ENCODE measurements around the gene TRPM2. TPM values are rescaled to one million over a fixed set of nuclear protein-coding genes. Genes with fewer than 3 reads are reported as not detected.

The TRPM2 gene
- total and polyA plus RNA-seq, 2 donors (not counting 1 experiment from before 2014, with no cell fraction given): not detected

GRCh38 chr21:44458971-44459711 is 105.7 kb downstream of the TRPM2 start:
- H3K27me3 ChIP-seq (ENCODE audit: control insufficient read depth, insufficient read depth, low read length): no peaks in the 10 kb centered on the region
- H3K4me1 ChIP-seq (ENCODE audit: control insufficient read depth, extremely low read depth, insufficient read depth, low read length): no peaks in the 10 kb centered on the region
- H3K36me3 ChIP-seq (ENCODE audit: control insufficient read depth, insufficient read depth, low read length): no peaks in the 10 kb centered on the region
- H3K4me3 ChIP-seq (replicated peaks in 1 of 4; ENCODE audit: control extremely low read depth in 1 of 4, insufficient read depth in 1 of 4, low read depth in 3 of 4, low read length in 4 of 4): no peak overlapping the region
- no peak overlapping the region for H3K9ac ChIP-seq (ENCODE audit: insufficient read depth, low read length)
- H2AFZ ChIP-seq (ENCODE audit: low read length): no peak overlapping the region
- no peak for TF ChIP-seq EZH2 (IDR thresholded peaks at IDR 0.05; ENCODE audit: low read length, missing control alignments)
- no peak overlapping the region for H3K4me2 ChIP-seq (ENCODE audit: extremely low read depth, insufficient read depth, low read length)
- no peaks in the 10 kb centered on the region for H3K79me2 ChIP-seq (ENCODE audit: control insufficient read depth, insufficient read depth, low read length)
- no peaks in the 10 kb centered on the region for H3K9me3 ChIP-seq (ENCODE audit: control insufficient read depth, insufficient read depth, low read depth, low read length)
- no peak overlapping the region for H3K27ac ChIP-seq (ENCODE audit: insufficient read depth, low read length)
- no peaks in the 10 kb centered on the region for H4K20me1 ChIP-seq (ENCODE audit: control insufficient read depth, extremely low read depth, insufficient read depth, low read length)
- no peak for DNase-seq (ENCODE audit: low read depth in 2 of 2)

- no peaks in the 10 kb centered on the region for H3K27me3 ChIP-seq (ENCODE audit: control insufficient read depth, insufficient read depth, low read length)
- H3K36me3 ChIP-seq (ENCODE audit: control insufficient read depth, insufficient read depth, low read length): no peaks in the 10 kb centered on the region
- no peak overlapping the region for H3K4me2 ChIP-seq (ENCODE audit: extremely low read depth, insufficient read depth, low read length)
- no peaks in the 10 kb centered on the region for H4K20me1 ChIP-seq (ENCODE audit: control insufficient read depth, extremely low read depth, insufficient read depth, low read length)
- no peaks in the 10 kb centered on the region for H3K79me2 ChIP-seq (ENCODE audit: control insufficient read depth, insufficient read depth, low read length)
- no peaks in the 10 kb centered on the region for H3K9me3 ChIP-seq (ENCODE audit: control insufficient read depth, insufficient read depth, low read depth, low read length)
- H3K27ac ChIP-seq (ENCODE audit: insufficient read depth, low read length): no peak overlapping the region
- H2AFZ ChIP-seq (ENCODE audit: low read length): no peak overlapping the region
- TF ChIP-seq CTCF (conservative IDR thresholded peaks at IDR 0.05 in 1 of 2, IDR thresholded peaks at IDR 0.05 in 1 of 2; ENCODE audit: low read depth in 1 of 2, low read length in 2 of 2) (no peak), EZH2 (IDR thresholded peaks at IDR 0.05; ENCODE audit: low read length, missing control alignments) (no peak)
- no peak for DNase-seq (ENCODE audit: low read depth in 2 of 2)
- no peak overlapping the region for H3K9ac ChIP-seq (ENCODE audit: insufficient read depth, low read length)
- H3K4me3 ChIP-seq (replicated peaks in 1 of 4; ENCODE audit: control extremely low read depth in 1 of 4, insufficient read depth in 1 of 4, low read depth in 3 of 4, low read length in 4 of 4): no peak overlapping the region
- H3K4me1 ChIP-seq (ENCODE audit: control insufficient read depth, extremely low read depth, insufficient read depth, low read length): no peaks in the 10 kb centered on the region
Measured at GRCh38 chr21:44459712-44460440, 106.5 kb downstream of the TRPM2 start.

GRCh38 chr21:44460441-44460755 is 107.0 kb downstream of the TRPM2 start:
- no peak overlapping the region for H3K4me2 ChIP-seq (ENCODE audit: extremely low read depth, insufficient read depth, low read length)
- H4K20me1 ChIP-seq (ENCODE audit: control insufficient read depth, extremely low read depth, insufficient read depth, low read length): no peaks in the 10 kb centered on the region
- no peaks in the 10 kb centered on the region for H3K79me2 ChIP-seq (ENCODE audit: control insufficient read depth, insufficient read depth, low read length)
- H3K4me3 ChIP-seq (replicated peaks in 1 of 4; ENCODE audit: control extremely low read depth in 1 of 4, insufficient read depth in 1 of 4, low read depth in 3 of 4, low read length in 4 of 4): no peak overlapping the region
- H3K9me3 ChIP-seq (ENCODE audit: control insufficient read depth, insufficient read depth, low read depth, low read length): no peaks in the 10 kb centered on the region
- H3K4me1 ChIP-seq (ENCODE audit: control insufficient read depth, extremely low read depth, insufficient read depth, low read length): no peaks in the 10 kb centered on the region
- H3K9ac ChIP-seq (ENCODE audit: insufficient read depth, low read length): no peak overlapping the region
- H2AFZ ChIP-seq (ENCODE audit: low read length): no peak overlapping the region
- DNase-seq (ENCODE audit: low read depth in 2 of 2): no peak
- TF ChIP-seq EZH2 (IDR thresholded peaks at IDR 0.05; ENCODE audit: low read length, missing control alignments): no peak
- TF ChIP-seq CTCF (conservative IDR thresholded peaks at IDR 0.05 in 1 of 2, IDR thresholded peaks at IDR 0.05 in 1 of 2; ENCODE audit: low read depth in 1 of 2, low read length in 2 of 2): no peak
- H3K27ac ChIP-seq (ENCODE audit: insufficient read depth, low read length): no peak overlapping the region
- no peaks in the 10 kb centered on the region for H3K27me3 ChIP-seq (ENCODE audit: control insufficient read depth, insufficient read depth, low read length)
- no peaks in the 10 kb centered on the region for H3K36me3 ChIP-seq (ENCODE audit: control insufficient read depth, insufficient read depth, low read length)
